BJ (cell line): Measurements from ENCODE around the gene PARVA. TPM values are rescaled to one million over a fixed set of nuclear protein-coding genes. Genes with fewer than 3 reads are reported as not detected.

Source experiments
- CTCF ChIA-PET: fragments of 350-600 bp; formaldehyde crosslinking; extraction: SDS; loops from one replicate; lab custom pipeline; 2021; ENCODE audit warnings: antibody characterized with exemption, inconsistent platforms; lab: Yijun Ruan, JAX
- POLR2A ChIA-PET: fragments of 300-600 bp; sonication (Branson Sonifier 250); formaldehyde crosslinking; extraction: SDS; loops from one replicate; lab custom pipeline; 2021; ENCODE audit warnings: antibody characterized with exemption; lab: Charles Lee
- DNase-seq: peaks from one replicate; pipeline ENCODE4 v3.0.0-alpha.2; 2011; ENCODE audit warnings: low read depth
- H3K27me3 ChIP-seq: 2 replicates; pipeline ENCODE4 v1.6.0; 2011; ENCODE audit warnings: low read length; ENCODE audit not compliant: control insufficient read depth, insufficient read depth
- H3K36me3 ChIP-seq: 2 replicates; pipeline ENCODE4 v1.5.1; 2011; ENCODE audit warnings: low read length; ENCODE audit not compliant: control insufficient read depth, insufficient read depth
- H3K4me3 ChIP-seq: 2 replicates; pipeline ENCODE4 v1.5.1; 2011; ENCODE audit warnings: low read depth, mild to moderate bottlenecking, control low read depth, low read length
- polyA plus RNA-seq: library from polyadenylated mRNA; depleted of rRNA; stranded (reverse); fragments of >200 nt; gene quantifications from 2 replicates; pipeline ENCODE4 v1.2.3, GENCODE V29; 2011
- TF ChIP-seq, protein P1 (sequence below): IDR thresholded peaks from 2 replicates; pipeline ENCODE4 v1.5.1; 2011; ENCODE audit warnings: low read depth, mild to moderate bottlenecking, control low read depth, inconsistent platforms, low read length, moderate library complexity; ENCODE audit not compliant: insufficient read depth

Gene PARVA
- polyA plus RNA-seq, 1 experiment: 143 TPM

DNA sequence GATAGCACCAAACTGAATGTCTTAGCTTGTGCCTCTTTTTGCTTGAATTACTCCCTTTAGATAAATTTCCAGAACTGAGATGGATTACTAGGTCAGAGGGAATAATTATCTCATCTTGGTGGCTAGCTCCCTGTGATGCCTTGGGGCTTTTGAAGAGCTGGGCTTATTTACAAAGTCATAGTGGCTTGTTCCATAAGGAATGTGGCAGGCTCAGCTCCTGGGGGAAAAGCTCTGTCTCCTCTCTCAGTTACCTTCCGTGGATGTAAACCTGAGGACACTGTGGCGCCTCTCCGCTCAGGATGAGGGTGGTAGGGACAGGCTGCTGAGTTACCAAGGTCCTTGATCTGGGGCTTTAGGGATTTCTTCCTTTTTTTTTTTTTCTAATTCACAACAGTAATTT, 121.7 kb downstream of the PARVA start:
- TF ChIP-seq, protein P1, sequence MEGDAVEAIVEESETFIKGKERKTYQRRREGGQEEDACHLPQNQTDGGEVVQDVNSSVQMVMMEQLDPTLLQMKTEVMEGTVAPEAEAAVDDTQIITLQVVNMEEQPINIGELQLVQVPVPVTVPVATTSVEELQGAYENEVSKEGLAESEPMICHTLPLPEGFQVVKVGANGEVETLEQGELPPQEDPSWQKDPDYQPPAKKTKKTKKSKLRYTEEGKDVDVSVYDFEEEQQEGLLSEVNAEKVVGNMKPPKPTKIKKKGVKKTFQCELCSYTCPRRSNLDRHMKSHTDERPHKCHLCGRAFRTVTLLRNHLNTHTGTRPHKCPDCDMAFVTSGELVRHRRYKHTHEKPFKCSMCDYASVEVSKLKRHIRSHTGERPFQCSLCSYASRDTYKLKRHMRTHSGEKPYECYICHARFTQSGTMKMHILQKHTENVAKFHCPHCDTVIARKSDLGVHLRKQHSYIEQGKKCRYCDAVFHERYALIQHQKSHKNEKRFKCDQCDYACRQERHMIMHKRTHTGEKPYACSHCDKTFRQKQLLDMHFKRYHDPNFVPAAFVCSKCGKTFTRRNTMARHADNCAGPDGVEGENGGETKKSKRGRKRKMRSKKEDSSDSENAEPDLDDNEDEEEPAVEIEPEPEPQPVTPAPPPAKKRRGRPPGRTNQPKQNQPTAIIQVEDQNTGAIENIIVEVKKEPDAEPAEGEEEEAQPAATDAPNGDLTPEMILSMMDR: no peak
- ChIA-PET CTCF (no interaction called here), POLR2A (no interaction called here)
- DNase-seq: no peak
- no peaks in the 10 kb centered on the region for H3K27me3 ChIP-seq
- H3K36me3 ChIP-seq: peaks cover 20% of the 10 kb centered on the region
- H3K4me3 ChIP-seq: no peak overlapping the region

DNA sequence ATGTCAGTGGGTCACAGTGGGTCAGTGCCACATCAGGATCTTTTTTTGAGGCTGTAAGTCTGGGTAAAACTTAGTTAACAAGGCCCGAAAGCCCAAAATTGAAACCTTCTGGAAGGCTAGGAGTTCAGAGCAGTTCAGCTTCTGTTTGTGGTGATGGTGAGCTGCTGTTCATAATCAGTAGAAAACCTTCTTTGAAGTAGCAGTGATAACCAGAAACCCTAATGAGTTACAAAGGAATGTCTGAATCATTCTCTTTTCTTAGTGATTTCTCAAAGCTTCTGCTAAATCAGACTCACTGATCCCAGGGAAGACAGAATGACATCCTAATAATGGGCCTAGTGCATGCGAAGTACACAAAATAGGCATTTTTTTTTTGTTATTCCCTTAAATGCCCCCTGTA, 124.7 kb downstream of the PARVA start:
- DNase-seq: peak; percentile 14
- Histone ChIP-seq H3K4me3 (no peak overlapping the region), H3K36me3 (peaks cover 16% of the 10 kb centered on the region), H3K27me3 (no peaks in the 10 kb centered on the region)
- TF ChIP-seq, protein P1: no peak
- CTCF ChIA-PET: no interaction called here
- POLR2A ChIA-PET: no interaction called here

DNA sequence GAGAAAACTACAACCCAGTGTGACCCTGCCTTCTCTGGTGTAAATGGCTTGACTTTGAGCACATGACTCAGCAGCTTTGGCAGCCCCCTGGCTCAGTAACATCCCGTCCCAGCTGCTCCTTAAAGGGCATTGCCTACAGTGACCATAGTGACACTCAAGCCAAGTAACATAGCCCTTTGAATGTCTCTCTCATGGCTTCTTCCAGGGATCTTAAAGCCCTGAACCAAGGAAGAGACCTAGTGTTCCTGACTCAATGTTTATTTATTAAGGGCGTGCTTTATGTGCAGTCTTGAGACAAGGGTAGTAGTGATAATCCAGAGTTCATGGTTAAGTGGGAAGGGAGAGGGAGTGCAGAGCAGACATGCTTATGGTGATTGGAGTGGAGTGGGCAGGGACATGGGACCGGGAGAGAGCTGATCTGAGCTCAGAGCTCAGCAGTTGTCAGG, 125.7 kb downstream of the PARVA start:
- DNase-seq: no peak
- Histone ChIP-seq H3K36me3 (peaks cover 11% of the 10 kb centered on the region), H3K27me3 (no peaks in the 10 kb centered on the region), H3K4me3 (no peak overlapping the region)
- ChIA-PET POLR2A (no interaction called here), CTCF (no interaction called here)
- TF ChIP-seq, protein P1: no peak

DNA sequence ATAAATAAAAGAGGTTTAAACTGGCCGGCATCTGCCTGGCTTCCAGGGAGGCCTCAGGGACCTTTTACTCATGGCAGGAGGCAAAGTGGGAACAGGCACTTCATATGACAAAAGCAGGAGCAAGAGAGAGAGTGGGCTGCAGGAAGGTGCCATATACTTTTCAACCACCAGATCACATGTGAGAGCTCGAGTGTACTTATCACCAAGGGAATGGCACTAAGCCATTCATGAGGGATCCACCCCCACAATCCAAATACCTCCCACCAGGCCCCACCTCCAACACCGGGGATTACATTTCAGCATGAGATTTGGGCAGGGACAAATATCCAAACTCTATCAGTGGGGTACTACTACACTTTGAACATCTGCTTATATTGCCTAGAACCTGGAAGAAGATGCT, 126.5 kb downstream of the PARVA start:
- peaks cover 11% of the 10 kb centered on the region for H3K36me3 ChIP-seq
- no peak overlapping the region for H3K4me3 ChIP-seq
- no peak for DNase-seq
- no peaks in the 10 kb centered on the region for H3K27me3 ChIP-seq
- ChIA-PET POLR2A (no interaction called here), CTCF (interaction anchor here (0.8 kb wide), 1 partner anchor 173 kb away, joined by 4 read pairs; no protein-coding TSS in a partner anchor)
- TF ChIP-seq, protein P1: no peak

DNA sequence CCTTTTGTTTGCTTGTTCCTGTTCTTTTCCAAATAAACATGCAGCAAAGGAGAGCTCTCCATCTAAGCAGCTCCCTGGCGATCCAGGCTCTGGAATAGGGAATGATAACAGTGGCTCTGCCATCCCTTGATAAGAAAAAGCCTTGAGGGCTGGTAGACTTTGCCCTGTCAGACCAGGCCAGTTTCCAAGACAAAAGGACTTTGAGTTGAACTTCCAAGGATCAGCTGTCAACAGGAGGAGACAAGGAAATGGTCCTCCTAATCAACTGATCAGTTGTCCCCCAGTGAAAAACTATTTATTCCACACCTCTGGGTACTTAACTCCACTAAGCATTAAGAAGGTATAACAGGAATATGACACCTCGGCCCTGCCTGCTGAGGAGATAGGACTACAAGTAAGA, 127.8 kb downstream of the PARVA start:
- POLR2A ChIA-PET: no interaction called here
- Histone ChIP-seq H3K27me3 (no peaks in the 10 kb centered on the region), H3K4me3 (no peak overlapping the region), H3K36me3 (peaks cover 10% of the 10 kb centered on the region)
- CTCF ChIA-PET: no interaction called here
- no peak for DNase-seq
- TF ChIP-seq, protein P1: no peak
